KBM-7 (cell line): ENCODE data around the gene ASAP2.

ENCODE experiments used
- DNase-seq: peaks from one replicate; pipeline ENCODE4 v3.0.0-alpha.2; 2015
- in situ Hi-C: fragments of 300-500 bp; cut with MboI; formaldehyde crosslinking; loops from 2 replicates; pipeline ENCODE4 v1.14.3; 2020; ENCODE audit warnings: low sequenced_read_pairs, low pct_unique_long_range_greater_than_20kb, mixed read lengths

The ASAP2 gene

DNA sequence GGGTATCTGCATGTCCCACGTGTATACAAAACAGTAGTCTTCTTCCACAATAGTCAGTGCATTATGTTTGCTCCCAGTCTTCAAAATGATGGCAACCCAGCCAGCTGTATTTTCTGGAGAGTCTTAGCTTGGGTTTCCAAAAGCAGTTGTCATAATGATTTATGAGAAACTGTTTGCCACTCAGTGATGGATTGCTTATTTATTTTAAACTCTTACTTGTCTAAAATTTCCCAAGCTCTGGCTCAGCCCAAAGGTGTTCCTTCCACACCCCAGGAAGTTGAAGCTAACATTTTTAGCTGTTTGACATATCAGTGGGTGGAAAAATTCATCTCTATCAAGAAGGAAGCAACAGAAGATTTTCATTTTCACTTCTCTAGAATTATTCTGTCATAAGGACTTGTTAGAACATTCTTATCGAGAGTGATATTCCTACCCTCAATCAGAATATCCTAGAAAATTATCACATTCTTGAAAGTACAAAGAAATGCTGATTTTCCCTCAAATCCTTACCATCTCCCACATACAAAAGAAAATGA, 78.8 kb downstream of the ASAP2 start:
- in situ Hi-C loops = no loop called here
- DNase-seq = no peak

DNA sequence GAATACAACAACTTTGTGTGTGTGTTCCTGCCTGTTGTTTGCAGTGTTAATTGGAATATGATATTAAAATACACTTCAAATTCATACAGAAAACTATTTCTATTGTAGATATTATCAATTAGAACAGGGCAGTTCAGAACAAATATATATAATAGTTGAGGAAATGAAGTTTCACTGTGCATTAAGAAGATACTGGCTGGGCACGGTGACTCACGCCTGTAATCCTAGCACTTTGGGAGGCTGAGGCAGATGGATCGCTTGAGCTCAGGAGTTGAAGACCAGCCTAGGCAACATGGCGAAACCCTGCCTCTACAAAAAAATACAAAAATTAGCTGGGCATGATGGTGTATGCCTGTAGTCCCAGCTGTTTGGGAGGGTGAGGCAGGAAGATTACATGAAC, 79.3 kb downstream of the ASAP2 start:
- no peak for DNase-seq

DNA sequence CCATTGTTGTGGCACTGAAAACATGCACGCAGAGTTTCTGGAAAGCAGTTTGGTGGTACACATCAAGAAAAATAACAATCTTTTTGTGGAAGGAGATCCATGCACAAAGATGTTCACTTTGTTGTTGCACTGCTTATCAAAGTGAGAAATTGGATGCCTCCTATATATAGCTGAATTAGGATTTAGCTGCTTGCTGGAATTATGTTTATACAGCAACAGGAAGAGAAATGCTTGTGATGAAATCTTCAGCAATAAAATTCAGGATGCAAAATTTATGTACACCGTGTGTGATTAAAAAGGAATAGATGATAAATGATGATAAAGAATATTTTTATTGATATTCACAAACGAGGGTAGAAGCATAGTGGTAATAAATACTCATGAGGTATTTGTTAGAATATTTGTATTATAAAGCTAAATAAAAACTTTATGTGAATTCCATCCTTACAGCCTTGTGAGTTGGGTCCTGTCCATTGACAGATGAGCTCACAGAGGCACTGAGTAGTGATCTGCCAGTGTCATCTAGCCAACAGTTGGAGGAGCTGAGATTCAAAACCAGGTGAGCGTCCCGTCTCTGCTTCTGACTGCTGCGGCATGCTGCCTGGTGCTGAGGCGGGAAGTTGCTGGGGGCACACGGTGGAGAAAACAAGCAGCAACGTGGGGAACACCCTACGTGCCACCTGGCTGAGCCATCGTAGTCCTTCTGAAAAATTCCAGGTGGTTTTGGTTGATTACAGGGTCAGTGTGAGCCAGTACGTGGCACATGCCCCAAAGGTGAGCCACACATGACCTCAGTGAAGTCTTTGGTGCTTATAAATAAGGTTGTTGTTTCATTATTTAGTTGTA, 80.2 kb downstream of the ASAP2 start:
- no peak for DNase-seq

More for the DNA sequence above, 79.3 kb downstream of the ASAP2 start:
- in situ Hi-C loops = no loop called here

DNA sequence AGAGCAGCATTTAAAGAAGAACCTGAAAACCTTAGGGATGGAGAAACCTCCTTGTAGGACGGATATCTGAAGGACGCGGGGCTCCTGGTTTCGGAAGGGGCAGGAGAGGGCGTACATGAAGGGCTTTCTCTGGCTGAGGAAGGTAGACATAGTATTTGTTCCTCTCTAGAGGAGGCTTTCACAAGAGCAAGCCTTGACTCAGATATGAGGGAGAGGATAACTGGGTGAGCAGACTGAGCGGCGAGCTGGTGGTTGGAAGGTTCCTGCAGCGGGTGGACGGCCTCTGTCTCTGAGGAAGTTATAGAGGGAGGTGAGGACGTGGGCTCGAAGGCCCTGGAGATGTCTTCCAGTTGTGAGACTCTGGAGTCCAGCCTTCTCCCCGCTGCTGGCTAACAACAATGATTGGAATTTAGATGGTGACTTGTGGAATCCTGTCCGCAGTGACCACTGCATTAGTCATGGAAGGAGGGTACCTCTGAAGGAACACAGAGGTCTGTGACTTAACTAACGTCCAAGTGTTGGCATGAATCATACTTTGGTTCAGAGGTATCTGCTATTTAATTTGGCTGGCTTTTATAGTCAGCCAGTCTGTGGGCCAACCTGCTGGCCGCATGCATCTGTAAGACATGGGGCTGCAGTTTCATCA, 80.9 kb downstream of the ASAP2 start:
- in situ Hi-C loops = no loop called here
- DNase-seq = no peak

More for the DNA sequence above, 80.2 kb downstream of the ASAP2 start:
- in situ Hi-C loops = no loop called here

DNA sequence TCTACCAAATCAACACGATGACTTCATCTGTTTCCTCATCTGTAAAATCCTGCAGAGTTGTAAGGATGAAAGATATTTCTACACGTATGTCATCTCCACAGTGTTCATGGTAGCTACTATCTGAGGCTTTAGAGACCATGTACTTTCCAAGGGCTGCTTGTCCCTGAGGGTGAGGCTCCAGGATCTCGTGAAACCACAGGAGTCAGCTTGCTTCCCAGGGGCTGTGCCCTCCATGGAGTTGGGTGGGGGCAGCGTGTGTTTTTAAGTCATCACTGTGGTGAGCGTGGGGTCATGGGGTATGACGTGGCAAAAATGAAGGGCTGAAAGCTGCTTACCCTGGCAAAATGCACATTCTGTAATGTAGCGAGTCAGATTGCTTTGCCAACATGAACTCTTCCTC, 81.6 kb downstream of the ASAP2 start:
- no peak for DNase-seq
- in situ Hi-C loops = no loop called here

DNA sequence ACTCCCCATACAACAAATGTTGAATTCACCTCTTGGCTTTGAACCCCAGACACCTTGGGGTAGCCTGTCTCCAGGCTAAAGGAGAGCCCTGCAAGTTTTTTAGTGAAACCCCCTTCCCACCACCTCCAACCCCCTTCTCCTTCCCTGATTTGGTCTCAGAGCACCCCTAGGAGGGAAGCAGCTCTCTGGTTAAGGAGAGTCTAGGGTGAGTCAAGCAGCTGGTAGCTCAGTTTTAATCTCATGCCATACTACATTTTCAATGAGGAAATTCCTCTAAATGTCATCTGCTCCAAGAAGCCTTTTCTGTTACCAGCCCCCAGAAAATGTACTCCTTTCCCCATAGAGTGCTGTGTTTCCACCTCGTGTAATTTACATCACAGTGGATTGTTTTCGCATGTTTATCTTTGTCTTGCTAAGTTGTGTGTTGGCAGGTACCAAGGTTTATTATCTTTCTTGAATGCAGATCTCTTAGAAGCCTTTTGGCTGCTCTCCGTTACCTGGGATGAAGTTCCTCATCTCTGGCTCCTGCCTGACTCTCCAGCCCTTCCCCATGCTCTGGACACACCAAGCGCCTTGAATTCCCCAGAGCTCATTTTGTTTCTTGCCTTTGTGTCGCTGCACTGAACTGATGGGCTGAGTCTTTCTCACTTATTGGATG, 82.2 kb downstream of the ASAP2 start:
- no peak for DNase-seq

DNA sequence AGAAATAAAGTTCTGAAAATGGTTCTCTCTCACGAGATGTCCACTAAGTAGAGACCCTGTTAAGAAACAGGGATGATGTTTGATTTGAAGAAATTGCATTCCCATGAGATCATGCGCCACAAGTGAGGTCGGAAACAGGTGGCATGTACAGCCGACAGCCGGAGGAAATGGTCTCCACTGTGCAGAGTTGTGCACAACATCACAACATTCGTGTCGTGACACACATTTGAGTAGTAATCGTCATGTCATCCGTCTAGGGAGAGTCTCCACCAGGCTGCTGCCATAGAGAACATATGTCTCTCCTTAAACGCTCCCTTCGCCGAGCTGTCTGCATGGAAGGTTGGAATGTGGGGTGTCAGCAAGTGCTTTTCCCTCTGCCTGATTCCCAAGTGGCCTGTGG, 84.7 kb downstream of the ASAP2 start:
- in situ Hi-C loops = no loop called here
- no peak for DNase-seq

More for the DNA sequence above, 82.2 kb downstream of the ASAP2 start:
- in situ Hi-C loops = no loop called here

DNA sequence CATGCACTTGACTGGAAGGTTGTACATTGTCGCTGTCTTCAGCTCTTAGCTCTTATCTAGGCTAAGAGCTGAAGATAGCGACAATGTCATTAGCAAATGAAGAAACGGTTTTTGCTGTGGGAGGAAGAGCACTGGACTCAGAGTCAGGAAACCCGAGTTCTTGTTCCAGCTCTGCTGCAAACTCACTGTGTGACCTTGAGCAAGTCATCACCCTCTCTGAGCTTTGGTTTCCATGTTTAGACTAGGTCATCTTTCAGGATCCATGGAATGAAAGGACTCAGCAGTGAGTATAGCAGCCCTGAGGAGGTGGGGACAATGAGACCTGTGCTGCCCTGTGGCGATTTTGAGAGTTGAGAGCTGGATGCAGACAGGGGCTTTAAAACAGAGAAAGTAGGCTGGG, 85.3 kb downstream of the ASAP2 start:
- DNase-seq = no peak
- in situ Hi-C loops = no loop called here

DNA sequence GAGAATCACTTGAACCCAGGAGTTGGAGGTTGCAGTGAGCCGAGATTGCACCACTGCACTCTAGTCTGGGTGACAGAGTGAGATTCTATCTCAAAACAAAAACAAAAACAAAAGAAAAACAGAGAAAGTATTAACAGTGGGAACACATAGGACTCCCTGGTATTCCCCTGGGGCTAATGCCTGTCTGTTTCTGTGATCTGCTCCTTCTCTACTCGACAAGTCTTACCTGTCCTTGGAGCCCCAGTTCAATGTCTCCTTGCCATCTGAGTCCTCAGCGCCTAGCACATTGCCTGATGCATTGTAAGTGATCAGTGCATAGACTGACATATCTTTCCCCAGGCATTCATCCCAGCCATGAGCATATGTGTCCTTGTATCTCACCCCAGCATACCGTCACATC, 85.8 kb downstream of the ASAP2 start:
- in situ Hi-C loops = no loop called here
- DNase-seq = no peak

DNA sequence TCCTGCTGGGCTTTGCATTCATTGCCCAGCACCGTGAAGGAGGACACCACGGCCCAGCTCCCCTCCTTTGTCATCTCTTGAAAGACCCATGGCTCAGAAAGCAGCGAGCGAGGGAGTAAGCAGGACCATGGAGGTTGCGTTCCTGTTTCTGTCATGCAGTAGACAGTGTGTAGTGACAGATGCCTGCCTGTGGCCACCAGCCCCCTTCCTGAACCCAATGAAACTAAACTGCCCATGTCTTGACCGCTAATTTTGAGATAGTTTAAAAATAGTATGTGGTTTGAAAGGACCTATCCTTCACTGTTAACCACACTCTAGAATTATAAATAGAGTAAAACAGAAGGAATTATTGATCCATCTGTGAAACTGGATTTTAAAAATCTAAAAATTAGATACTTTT, 88.2 kb downstream of the ASAP2 start:
- in situ Hi-C loops = no loop called here
- peak; percentile 16 for DNase-seq

DNA sequence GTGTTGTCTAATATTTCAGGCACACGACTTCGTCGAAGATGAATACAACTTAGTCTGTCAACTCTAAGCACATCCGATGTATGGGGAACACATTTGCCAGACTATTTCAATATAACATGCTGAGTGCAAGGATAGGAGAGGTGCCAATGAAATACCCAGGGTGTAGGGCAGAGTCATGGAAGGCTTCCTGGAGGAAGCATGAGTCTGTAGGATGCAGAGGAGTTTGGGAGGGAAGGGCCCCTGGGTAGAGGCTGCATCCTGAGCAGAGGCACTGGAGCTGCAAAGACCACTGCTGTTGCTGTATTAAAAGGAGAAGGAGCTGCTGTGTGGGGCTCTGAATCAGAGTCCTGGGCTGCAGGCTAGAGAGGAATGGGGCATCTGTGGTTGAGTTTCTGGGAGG, 89.9 kb downstream of the ASAP2 start:
- in situ Hi-C loops = no loop called here

DNA sequence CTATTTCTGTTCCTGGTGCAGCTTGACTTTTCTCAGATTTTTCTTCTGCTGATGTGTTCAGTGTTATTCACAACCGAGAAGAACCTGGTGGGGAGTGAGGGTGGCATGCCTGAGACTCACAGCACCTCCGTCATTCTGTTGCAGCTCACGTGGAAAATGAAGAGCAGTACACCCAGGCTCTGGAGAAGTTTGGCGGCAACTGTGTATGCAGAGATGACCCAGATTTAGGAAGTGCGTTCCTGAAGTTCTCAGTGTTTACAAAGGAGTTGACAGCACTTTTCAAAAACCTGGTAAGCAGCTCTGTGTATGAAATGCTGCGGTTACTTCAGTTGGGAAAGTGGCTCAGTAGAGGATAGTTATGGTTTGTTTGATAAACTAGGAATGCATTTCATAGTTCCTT, 90.5 kb downstream of the ASAP2 start:
- no peak for DNase-seq
- in situ Hi-C loops = no loop called here

More for the DNA sequence above, 89.9 kb downstream of the ASAP2 start:
- DNase-seq = no peak

DNA sequence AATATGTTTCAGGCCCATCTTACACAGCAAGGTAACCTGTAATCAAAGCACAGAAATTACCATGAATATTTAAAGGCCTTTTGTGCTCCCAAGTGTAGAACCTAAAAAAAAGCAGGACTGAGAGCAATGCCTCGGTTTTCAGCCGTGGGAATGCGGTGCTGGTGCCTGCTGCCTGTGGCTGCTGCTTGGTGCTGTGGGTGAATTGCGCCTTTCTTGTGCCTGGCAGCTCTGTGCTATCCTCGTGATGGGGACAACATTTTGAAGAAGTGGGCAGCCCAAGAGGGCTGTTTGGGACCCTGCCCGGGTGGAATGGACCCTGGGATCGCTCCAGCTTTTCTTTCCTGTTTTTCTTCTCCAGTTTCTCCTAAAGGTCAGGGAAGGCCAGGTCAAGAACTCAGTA, 91.2 kb downstream of the ASAP2 start:
- in situ Hi-C loops = no loop called here

DNA sequence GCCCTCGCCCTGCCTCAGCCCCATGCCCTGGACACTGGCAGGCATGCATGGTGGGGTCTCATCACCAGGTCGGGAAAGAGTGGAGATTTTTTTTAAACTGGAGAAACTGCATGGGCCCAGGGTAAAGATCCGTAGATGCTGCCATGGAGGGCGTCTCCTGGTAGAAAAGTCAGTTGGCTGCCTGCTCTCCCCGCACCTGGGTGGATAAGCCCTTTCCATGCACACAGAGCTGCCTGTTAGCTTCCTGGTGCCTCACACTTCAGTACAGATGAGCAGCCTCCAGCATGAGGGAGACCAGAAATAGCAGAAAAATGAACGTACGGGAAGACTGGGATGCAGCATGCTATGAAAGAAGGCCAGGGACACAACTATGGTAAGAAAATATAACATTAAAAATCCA, 92.0 kb downstream of the ASAP2 start:
- DNase-seq = no peak
- in situ Hi-C loops = no loop called here

More for the DNA sequence above, 91.2 kb downstream of the ASAP2 start:
- DNase-seq = no peak

DNA sequence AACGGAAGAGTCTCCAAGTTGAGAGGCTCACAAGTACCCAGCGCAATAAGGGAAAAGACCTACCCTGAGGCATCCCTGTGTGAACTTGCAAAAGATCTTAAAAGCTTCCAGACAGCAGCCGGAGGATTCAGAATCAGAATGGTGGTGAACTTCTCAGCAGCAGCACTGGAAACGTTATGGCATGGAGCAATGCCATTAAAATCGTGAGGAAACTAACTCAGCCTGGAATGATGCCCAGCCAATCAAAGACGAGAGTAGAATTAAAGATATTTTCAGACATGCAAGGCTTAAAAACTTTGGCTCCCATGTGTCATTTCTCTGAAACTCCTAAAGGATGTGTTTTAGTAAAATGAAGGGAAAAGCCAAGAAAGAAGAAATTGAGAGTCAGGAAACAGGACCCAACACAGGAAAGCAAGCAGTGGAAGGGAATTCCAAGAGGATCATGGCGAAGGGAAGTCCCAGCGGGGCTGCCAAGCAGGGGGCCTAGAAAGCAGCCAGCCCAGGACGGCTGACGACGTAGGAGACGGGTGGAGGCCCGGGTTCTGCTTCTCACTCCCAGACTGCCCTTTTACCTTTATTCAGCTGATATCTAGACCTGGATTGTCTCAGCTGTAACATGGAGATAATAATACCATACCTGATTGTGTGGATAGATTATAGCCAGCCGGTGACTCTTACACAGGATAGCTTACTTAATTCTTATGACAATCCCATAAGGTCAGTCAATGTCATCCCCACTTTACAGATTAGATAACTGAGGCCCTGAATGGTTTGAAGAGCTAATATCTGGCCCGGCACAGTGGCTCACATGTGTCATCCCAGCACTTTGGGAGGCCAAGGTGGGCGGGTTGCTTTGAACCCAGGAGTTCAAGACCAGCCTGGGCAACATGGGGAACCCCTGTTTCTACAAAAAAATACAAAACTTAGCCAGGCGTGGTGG, 92.8 kb downstream of the ASAP2 start:
- in situ Hi-C loops = no loop called here
- no peak for DNase-seq

DNA sequence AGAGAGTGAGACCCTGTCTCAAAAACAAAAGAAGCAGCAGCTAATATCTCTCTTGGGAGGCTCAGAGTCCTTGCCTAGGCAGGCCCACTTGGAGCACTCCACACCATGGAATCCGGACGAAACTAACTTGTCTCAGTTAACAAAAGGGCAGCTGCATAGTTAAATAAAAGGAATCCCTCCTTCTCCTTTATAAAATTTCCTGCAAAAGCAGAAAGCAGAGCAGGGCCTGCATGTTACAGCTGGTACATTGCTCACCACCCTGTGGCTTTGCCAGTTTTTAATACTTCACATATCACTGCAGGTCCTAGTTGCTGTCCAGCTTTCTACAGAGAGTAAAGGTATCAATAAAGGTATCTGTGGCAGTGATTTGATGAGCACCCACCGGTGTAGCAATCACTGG, 93.6 kb downstream of the ASAP2 start:
- in situ Hi-C loops = no loop called here
- no peak for DNase-seq

DNA sequence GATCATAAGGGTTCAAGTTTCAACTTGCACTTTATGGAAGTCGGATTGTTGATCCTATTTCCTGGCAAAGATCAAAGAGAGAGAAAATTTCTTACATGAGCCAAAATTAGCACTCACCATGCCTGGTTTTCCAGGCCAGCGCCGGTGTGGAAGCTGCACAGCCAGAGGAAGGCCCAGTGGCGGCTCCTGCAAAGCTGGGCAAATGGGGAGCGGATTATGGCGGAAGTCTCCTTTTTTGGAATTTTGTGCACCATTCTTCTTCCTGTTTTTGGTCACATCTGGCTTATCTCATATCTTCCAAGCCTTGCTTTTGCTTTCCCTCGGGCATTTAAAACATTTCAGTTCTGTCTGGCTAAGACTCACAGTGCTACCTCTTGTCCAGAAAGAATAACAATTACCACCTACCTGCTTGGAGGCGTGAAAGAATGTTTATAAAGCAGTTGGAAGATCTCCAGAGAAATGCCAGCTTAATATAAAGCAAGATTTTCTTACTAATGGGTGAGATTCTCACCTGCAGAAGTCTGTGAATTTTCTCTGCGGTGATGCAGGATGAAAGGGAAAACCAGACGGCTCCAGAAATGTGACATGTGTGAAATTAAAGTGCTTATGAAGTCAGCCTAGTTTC, 94.3 kb downstream of the ASAP2 start:
- in situ Hi-C loops = no loop called here
- DNase-seq = peak; percentile 6

DNA sequence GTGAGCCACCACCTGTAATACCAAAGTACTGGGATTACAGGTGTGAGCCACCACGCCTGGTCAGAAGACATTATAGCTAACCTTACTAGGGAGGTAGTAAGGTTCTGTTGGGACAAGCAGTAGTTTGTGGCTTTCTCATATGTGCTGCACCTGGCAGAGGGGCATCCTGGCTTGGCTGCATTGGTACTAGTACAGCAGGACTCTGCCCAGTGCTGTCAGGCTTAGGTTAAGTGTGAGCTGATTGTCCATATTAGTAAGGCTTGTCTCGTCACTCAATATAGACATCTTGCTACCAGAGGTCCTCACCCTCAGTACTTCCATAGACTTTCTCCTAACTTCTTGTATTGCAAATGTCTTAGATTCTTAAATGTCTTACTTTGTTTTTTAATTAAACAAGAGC, 96.1 kb downstream of the ASAP2 start:
- in situ Hi-C loops = no loop called here
- DNase-seq = no peak
